WTC11 (cell line): Measurements from ENCODE around the gene EIF3I. TPM values are rescaled to one million over a fixed set of nuclear protein-coding genes. Genes with fewer than 3 reads are reported as not detected.

ENCODE experiments used
- ATAC-seq: fragments of 200-7000 bp; cut with Tn5 transposase; 2 replicates; pipeline ENCODE4 v1.10.0; 2021; ENCODE audit warnings: mild to moderate bottlenecking, moderate library complexity
- CTCF ChIA-PET: fragments of 300-600 bp; sonication (Branson Sonifier 250); formaldehyde crosslinking; loops from one replicate; lab custom pipeline; 2021; ENCODE audit warnings: antibody characterized with exemption; lab: Charles Lee
- POLR2A ChIA-PET: fragments of 350-600 bp; sonication (Branson Sonifier 250); formaldehyde crosslinking; loops from one replicate; lab custom pipeline; 2021; ENCODE audit warnings: antibody characterized with exemption; lab: Charles Lee
- DNase-seq: peaks from one replicate; pipeline ENCODE4 v3.0.0; 2021; ENCODE audit warnings: low spot score
- H3K27ac Mint-ChIP-seq: 2 replicates; pipeline ENCODE4 v1.8.0; 2021; ENCODE audit warnings: mixed read lengths
- H3K27me3 Mint-ChIP-seq: 2 replicates; pipeline ENCODE4 v1.8.0; 2021; ENCODE audit warnings: low read depth, mild to moderate bottlenecking, moderate library complexity, mixed read lengths
- H3K36me3 Mint-ChIP-seq: 2 replicates; pipeline ENCODE4 v1.8.0; 2021; ENCODE audit warnings: mixed read lengths
- H3K4me1 Mint-ChIP-seq: 2 replicates; pipeline ENCODE4 v1.8.0; 2022; ENCODE audit warnings: mixed read lengths
- H3K4me3 Mint-ChIP-seq: 2 replicates; pipeline ENCODE4 v1.8.0; 2021; ENCODE audit warnings: mild to moderate bottlenecking, moderate library complexity, mixed read lengths
- H3K9me3 Mint-ChIP-seq: 2 replicates; pipeline ENCODE4 v1.8.0; 2021; ENCODE audit warnings: mixed read lengths
- IRF2 ChIP-seq: sonication (generic); formaldehyde crosslinking; IDR thresholded peaks from 2 replicates; pipeline ENCODE4 v1.8.0; 2022; ENCODE audit warnings: low read depth, missing genetic modification reagents, borderline replicate concordance
- MYBL2 ChIP-seq: sonication (generic); formaldehyde crosslinking; IDR thresholded peaks from 2 replicates; pipeline ENCODE4 v1.8.1; 2023; ENCODE audit warnings: mild to moderate bottlenecking, moderate library complexity, missing genetic modification reagents
- RORB ChIP-seq: fragments of 250-450 bp; sonication (Bioruptor Pico); IDR thresholded peaks from 2 replicates; pipeline ENCODE4 v1.9.0; 2021; ENCODE audit warnings: mild to moderate bottlenecking
- SOX15 ChIP-seq: fragments of 250-450 bp; sonication (Bioruptor Pico); IDR thresholded peaks from 2 replicates; pipeline ENCODE4 v1.9.0; 2021; ENCODE audit warnings: mild to moderate bottlenecking
- ZNF219 ChIP-seq: sonication (generic); formaldehyde crosslinking; IDR thresholded peaks from 2 replicates; pipeline ENCODE4 v1.8.0; 2023; ENCODE audit warnings: missing genetic modification reagents, mild to moderate bottlenecking, borderline replicate concordance
- ZNF263 ChIP-seq: sonication (generic); formaldehyde crosslinking; IDR thresholded peaks from 2 replicates; pipeline ENCODE4 v1.8.1; 2022; ENCODE audit warnings: low read depth, mild to moderate bottlenecking, moderate library complexity, missing genetic modification reagents
- ZNF671 ChIP-seq: fragments of 250-450 bp; sonication (Bioruptor Pico); IDR thresholded peaks from 2 replicates; pipeline ENCODE4 v1.8.0; 2021; ENCODE audit warnings: mild to moderate bottlenecking
- total RNA-seq: library from RNA; stranded (reverse); gene quantifications from 3 replicates; pipeline ENCODE4 v1.2.3, GENCODE V29; 2021
- TF ChIP-seq, protein P1 (sequence below): sonication (generic); formaldehyde crosslinking; IDR thresholded peaks from 2 replicates; pipeline ENCODE4 v1.8.0; 2022; ENCODE audit warnings: mild to moderate bottlenecking, missing genetic modification reagents
- TF ChIP-seq, protein P2 (sequence below): sonication (generic); formaldehyde crosslinking; IDR thresholded peaks from 2 replicates; pipeline ENCODE4 v1.8.1; 2022; ENCODE audit warnings: low read depth, missing genetic modification reagents, borderline replicate concordance
- TF ChIP-seq, protein P3 (sequence below): sonication (generic); formaldehyde crosslinking; IDR thresholded peaks from 2 replicates; pipeline ENCODE4 v1.8.0; 2022; ENCODE audit warnings: missing genetic modification reagents
- TF ChIP-seq, protein P4 (sequence below): fragments of 250-450 bp; sonication (Bioruptor Pico); IDR thresholded peaks from 2 replicates; pipeline ENCODE4 v1.9.0; 2021; ENCODE audit warnings: moderate library complexity, mild to moderate bottlenecking, inconsistent platforms, borderline replicate concordance
- TF ChIP-seq, protein P5 (sequence below): sonication (generic); formaldehyde crosslinking; IDR thresholded peaks from 2 replicates; pipeline ENCODE4 v1.8.1; 2023; ENCODE audit warnings: mild to moderate bottlenecking, missing genetic modification reagents
- TF ChIP-seq, protein P6 (sequence below): fragments of 250-450 bp; sonication (Bioruptor Pico); IDR thresholded peaks from 2 replicates; pipeline ENCODE4 v1.9.0; 2021; ENCODE audit warnings: mild to moderate bottlenecking, borderline replicate concordance
- TF ChIP-seq, protein P7 (sequence below): fragments of 250-450 bp; sonication (Bioruptor Pico); IDR thresholded peaks from 2 replicates; pipeline ENCODE4 v1.9.0; 2021; ENCODE audit warnings: mild to moderate bottlenecking
- TF ChIP-seq, protein P8 (sequence below): fragments of 250-450 bp; sonication (Bioruptor Pico); IDR thresholded peaks from 2 replicates; pipeline ENCODE4 v1.8.0; 2021; ENCODE audit warnings: mild to moderate bottlenecking

EIF3I gene
- total RNA-seq, 1 experiment from 2014 or later: 237 TPM

DNA sequence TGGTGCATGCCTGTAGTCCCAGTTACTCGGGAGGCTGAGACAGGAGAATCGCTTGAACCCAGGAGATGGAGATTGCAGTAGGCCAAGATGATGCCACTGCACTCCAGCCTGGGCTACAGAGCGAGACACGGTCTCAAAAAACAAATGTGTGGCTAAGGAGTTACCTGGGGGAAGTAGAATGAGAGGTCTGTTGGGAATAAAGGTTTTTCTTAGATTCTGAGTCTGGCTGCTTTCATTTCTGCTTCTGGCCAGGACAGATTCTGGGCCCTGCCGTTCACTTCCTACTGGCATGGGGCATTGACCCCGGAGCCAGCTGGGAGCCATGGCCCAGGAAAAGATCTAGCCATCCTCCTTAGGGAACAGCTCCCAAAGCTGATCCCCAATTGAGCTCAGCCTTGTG, 13.7 kb upstream of the EIF3I start:
- DNase-seq (no peak), ATAC-seq (no peak)
- peaks cover 4% of the 10 kb centered on the region for H3K36me3 Mint-ChIP-seq
- ChIA-PET POLR2A (no interaction called here), CTCF (interaction anchor here (1.5 kb wide), 1 partner anchor 40 kb away, joined by 5 read pairs; no protein-coding TSS in a partner anchor)
- H3K4me1 Mint-ChIP-seq: peaks cover 10% of the 10 kb centered on the region
- H3K27ac Mint-ChIP-seq: no peak overlapping the region
- H3K4me3 Mint-ChIP-seq: no peak overlapping the region
- H3K9me3 Mint-ChIP-seq: no peaks in the 10 kb centered on the region
- peaks cover 10% of the 10 kb centered on the region for H3K27me3 Mint-ChIP-seq
- TF ChIP-seq SOX15 (CRISPR knock-in tag) (no peak), ZNF671 (CRISPR knock-in tag) (no peak), ZNF219 (CRISPR knock-in tag) (no peak), RORB (CRISPR knock-in tag) (no peak), MYBL2 (no peak), IRF2 (no peak), ZNF263 (CRISPR knock-in tag) (no peak)
- TF ChIP-seq, protein P1, sequence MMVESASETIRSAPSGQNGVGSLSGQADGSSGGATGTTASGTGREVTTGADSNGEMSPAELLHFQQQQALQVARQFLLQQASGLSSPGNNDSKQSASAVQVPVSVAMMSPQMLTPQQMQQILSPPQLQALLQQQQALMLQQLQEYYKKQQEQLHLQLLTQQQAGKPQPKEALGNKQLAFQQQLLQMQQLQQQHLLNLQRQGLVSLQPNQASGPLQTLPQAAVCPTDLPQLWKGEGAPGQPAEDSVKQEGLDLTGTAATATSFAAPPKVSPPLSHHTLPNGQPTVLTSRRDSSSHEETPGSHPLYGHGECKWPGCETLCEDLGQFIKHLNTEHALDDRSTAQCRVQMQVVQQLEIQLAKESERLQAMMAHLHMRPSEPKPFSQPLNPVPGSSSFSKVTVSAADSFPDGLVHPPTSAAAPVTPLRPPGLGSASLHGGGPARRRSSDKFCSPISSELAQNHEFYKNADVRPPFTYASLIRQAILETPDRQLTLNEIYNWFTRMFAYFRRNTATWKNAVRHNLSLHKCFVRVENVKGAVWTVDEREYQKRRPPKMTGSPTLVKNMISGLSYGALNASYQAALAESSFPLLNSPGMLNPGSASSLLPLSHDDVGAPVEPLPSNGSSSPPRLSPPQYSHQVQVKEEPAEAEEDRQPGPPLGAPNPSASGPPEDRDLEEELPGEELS (CRISPR knock-in tag): no peak
- TF ChIP-seq, protein P2, sequence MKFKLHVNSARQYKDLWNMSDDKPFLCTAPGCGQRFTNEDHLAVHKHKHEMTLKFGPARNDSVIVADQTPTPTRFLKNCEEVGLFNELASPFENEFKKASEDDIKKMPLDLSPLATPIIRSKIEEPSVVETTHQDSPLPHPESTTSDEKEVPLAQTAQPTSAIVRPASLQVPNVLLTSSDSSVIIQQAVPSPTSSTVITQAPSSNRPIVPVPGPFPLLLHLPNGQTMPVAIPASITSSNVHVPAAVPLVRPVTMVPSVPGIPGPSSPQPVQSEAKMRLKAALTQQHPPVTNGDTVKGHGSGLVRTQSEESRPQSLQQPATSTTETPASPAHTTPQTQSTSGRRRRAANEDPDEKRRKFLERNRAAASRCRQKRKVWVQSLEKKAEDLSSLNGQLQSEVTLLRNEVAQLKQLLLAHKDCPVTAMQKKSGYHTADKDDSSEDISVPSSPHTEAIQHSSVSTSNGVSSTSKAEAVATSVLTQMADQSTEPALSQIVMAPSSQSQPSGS (CRISPR knock-in tag): no peak
- TF ChIP-seq, protein P3, sequence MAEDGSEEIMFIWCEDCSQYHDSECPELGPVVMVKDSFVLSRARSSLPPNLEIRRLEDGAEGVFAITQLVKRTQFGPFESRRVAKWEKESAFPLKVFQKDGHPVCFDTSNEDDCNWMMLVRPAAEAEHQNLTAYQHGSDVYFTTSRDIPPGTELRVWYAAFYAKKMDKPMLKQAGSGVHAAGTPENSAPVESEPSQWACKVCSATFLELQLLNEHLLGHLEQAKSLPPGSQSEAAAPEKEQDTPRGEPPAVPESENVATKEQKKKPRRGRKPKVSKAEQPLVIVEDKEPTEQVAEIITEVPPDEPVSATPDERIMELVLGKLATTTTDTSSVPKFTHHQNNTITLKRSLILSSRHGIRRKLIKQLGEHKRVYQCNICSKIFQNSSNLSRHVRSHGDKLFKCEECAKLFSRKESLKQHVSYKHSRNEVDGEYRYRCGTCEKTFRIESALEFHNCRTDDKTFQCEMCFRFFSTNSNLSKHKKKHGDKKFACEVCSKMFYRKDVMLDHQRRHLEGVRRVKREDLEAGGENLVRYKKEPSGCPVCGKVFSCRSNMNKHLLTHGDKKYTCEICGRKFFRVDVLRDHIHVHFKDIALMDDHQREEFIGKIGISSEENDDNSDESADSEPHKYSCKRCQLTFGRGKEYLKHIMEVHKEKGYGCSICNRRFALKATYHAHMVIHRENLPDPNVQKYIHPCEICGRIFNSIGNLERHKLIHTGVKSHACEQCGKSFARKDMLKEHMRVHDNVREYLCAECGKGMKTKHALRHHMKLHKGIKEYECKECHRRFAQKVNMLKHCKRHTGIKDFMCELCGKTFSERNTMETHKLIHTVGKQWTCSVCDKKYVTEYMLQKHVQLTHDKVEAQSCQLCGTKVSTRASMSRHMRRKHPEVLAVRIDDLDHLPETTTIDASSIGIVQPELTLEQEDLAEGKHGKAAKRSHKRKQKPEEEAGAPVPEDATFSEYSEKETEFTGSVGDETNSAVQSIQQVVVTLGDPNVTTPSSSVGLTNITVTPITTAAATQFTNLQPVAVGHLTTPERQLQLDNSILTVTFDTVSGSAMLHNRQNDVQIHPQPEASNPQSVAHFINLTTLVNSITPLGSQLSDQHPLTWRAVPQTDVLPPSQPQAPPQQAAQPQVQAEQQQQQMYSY (CRISPR knock-in tag): no peak
- TF ChIP-seq, protein P4, sequence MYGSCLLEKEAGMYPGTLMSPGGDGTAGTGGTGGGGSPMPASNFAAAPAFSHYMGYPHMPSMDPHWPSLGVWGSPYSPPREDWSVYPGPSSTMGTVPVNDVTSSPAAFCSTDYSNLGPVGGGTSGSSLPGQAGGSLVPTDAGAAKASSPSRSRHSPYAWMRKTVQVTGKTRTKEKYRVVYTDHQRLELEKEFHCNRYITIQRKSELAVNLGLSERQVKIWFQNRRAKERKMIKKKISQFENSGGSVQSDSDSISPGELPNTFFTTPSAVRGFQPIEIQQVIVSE (CRISPR knock-in tag): no peak
- TF ChIP-seq, protein P5, sequence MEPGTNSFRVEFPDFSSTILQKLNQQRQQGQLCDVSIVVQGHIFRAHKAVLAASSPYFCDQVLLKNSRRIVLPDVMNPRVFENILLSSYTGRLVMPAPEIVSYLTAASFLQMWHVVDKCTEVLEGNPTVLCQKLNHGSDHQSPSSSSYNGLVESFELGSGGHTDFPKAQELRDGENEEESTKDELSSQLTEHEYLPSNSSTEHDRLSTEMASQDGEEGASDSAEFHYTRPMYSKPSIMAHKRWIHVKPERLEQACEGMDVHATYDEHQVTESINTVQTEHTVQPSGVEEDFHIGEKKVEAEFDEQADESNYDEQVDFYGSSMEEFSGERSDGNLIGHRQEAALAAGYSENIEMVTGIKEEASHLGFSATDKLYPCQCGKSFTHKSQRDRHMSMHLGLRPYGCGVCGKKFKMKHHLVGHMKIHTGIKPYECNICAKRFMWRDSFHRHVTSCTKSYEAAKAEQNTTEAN: no peak
- TF ChIP-seq, protein P6, sequence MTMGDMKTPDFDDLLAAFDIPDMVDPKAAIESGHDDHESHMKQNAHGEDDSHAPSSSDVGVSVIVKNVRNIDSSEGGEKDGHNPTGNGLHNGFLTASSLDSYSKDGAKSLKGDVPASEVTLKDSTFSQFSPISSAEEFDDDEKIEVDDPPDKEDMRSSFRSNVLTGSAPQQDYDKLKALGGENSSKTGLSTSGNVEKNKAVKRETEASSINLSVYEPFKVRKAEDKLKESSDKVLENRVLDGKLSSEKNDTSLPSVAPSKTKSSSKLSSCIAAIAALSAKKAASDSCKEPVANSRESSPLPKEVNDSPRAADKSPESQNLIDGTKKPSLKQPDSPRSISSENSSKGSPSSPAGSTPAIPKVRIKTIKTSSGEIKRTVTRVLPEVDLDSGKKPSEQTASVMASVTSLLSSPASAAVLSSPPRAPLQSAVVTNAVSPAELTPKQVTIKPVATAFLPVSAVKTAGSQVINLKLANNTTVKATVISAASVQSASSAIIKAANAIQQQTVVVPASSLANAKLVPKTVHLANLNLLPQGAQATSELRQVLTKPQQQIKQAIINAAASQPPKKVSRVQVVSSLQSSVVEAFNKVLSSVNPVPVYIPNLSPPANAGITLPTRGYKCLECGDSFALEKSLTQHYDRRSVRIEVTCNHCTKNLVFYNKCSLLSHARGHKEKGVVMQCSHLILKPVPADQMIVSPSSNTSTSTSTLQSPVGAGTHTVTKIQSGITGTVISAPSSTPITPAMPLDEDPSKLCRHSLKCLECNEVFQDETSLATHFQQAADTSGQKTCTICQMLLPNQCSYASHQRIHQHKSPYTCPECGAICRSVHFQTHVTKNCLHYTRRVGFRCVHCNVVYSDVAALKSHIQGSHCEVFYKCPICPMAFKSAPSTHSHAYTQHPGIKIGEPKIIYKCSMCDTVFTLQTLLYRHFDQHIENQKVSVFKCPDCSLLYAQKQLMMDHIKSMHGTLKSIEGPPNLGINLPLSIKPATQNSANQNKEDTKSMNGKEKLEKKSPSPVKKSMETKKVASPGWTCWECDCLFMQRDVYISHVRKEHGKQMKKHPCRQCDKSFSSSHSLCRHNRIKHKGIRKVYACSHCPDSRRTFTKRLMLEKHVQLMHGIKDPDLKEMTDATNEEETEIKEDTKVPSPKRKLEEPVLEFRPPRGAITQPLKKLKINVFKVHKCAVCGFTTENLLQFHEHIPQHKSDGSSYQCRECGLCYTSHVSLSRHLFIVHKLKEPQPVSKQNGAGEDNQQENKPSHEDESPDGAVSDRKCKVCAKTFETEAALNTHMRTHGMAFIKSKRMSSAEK (CRISPR knock-in tag): no peak
- TF ChIP-seq, protein P7, sequence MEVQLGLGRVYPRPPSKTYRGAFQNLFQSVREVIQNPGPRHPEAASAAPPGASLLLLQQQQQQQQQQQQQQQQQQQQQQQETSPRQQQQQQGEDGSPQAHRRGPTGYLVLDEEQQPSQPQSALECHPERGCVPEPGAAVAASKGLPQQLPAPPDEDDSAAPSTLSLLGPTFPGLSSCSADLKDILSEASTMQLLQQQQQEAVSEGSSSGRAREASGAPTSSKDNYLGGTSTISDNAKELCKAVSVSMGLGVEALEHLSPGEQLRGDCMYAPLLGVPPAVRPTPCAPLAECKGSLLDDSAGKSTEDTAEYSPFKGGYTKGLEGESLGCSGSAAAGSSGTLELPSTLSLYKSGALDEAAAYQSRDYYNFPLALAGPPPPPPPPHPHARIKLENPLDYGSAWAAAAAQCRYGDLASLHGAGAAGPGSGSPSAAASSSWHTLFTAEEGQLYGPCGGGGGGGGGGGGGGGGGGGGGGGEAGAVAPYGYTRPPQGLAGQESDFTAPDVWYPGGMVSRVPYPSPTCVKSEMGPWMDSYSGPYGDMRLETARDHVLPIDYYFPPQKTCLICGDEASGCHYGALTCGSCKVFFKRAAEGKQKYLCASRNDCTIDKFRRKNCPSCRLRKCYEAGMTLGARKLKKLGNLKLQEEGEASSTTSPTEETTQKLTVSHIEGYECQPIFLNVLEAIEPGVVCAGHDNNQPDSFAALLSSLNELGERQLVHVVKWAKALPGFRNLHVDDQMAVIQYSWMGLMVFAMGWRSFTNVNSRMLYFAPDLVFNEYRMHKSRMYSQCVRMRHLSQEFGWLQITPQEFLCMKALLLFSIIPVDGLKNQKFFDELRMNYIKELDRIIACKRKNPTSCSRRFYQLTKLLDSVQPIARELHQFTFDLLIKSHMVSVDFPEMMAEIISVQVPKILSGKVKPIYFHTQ: no peak
- TF ChIP-seq, protein P8, sequence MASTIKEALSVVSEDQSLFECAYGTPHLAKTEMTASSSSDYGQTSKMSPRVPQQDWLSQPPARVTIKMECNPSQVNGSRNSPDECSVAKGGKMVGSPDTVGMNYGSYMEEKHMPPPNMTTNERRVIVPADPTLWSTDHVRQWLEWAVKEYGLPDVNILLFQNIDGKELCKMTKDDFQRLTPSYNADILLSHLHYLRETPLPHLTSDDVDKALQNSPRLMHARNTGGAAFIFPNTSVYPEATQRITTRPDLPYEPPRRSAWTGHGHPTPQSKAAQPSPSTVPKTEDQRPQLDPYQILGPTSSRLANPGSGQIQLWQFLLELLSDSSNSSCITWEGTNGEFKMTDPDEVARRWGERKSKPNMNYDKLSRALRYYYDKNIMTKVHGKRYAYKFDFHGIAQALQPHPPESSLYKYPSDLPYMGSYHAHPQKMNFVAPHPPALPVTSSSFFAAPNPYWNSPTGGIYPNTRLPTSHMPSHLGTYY (CRISPR knock-in tag): no peak
